NCI-H146 (cell line): Measurements from ENCODE around the gene SELENBP1.
A peak's percentile ranks its signal among the peaks of the same experiment; 100 is the strongest.

ENCODE experiments used
- DNase-seq: peaks from one replicate; lab custom pipeline; 2025; lab: John Stamatoyannopoulos, UW

Gene SELENBP1

DNA sequence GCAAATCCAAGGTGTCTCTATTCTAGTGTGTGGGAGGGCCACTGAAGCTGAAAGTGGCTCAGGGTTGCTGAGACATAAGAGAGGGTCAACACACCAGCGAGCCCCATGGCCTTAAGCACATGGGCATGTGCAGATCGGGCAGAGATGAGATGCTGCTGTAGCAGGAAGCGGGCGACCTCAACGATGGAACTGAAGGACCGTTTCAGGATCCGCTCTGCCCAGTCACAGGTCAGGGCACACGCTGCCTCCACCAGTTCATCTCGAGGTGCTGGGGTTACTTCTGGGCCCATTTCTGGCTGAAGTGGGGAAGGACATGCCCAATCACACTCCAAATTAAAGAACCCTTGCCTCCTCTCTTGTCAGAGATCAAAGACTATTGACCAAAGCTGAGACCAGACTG lies 28.9 kb downstream of the SELENBP1 start:
- DNase-seq: no peak

DNA sequence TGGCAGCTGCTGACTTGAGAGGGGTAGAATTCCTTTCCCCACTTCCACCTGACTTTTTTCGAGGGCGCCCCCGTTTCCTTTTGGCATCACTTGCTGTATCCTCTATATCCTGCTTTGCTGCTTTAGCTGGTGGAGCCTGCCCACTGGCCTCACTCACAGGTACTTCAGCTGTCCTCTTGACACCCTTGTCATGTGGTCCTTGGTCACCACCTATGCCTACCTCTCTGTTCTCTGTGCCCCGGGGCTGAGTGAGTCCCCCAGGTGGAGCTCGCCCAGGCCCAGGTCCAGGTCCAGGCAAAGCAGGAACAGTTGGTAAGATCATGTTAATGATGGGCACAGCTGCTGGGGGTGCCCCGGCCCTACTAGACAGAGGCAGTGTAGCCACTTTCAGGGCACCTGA lies 29.9 kb downstream of the SELENBP1 start:
- no peak for DNase-seq

DNA sequence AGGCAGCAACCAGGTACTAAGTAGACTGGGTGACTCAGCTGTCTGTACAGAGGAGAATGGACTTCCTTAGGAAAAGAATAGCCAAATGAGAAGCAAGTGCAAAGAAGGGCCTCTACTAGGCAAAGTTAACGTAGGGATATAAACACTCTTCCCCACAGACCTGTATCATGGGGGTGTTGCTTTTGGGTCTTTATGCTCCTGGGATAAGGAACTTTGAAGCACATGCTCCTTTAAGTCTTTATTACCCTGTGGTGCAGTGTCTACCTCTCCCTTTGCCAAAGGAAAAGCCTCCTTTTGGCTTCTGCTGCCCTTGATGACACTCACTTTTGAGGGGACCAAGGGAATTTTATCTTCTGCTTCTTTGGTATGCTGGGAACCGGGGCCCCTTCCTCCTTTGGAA lies 30.5 kb downstream of the SELENBP1 start:
- DNase-seq: no peak

DNA sequence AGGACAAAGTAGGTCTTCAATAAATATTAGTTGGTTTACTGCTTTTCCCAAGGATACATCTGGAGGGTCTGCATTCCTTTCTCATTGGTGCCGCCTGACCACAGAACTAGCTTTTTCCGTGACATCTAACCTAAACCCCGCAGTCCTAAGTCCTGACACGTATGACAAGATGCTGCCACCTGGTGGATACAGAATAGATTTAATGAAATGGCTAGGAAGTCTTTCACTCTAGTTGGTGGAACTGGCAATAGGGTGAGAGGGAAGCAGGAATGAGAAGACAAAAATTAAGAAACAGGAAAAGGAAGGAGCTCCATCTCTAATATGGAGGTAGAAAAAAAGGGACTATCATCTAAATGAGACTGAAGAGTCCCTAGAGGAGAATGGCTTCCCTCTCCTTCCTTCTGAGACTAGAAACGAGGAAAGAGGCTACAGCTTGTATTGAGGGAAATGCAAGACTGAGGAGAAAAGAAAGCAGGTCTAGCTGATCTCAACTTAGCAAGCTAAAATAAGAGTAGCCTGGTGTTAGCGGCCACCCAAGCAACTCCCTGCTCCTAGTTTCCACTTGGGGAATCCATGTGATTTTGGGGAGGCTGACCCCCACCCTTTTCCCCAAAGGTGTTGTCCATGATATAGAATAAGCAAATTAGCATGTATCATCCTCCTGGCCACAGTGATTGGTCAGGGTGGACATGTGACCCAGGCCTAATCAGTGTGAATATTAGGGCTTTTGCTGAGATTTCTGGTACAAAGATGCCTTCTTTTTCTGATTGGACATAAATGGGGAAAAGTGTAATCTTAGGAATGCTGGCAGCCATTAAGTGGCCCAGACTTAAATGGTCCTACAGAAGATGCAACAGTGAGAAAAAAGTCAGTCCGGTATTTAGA lies 31.4 kb downstream of the SELENBP1 start:
- peak; percentile 82 for DNase-seq

DNA sequence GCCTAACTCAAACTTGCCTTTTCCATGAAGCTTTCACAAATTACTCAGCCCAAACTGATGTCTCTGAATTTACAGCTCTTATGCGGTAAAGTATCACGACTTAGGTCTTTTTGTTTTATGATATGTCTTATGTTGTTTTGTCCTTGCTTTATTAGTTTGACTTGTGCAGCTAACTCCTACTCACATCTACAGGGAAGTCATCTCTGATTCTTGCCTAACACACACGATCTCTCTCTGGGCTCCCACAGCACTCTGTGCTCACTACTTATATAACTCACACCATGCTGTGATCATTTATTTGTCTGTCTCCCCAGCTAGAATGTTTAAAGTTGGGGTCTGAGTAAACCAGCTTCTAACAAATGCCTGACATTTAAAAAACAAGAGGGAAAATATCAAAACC lies 35.9 kb downstream of the SELENBP1 start:
- no peak for DNase-seq

DNA sequence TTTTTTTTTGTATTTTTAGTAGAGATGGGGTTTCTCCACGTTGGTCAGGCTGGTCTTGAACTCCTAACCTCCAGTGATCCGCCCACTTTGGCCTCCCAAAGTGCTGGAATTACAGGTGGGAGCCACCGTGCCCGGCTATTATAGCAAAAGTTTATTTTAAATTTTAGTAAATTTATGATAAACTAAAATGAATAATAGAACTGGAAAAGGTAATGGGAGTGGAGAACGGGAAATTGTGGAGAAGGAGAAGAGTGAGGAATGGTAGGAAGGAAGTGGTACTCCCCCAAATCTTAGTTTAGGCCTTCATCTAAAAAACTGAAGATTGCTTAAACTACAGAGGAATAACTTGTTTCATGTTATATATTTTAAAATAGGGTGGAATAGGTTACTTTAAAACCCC lies 37.7 kb downstream of the SELENBP1 start:
- no peak for DNase-seq

DNA sequence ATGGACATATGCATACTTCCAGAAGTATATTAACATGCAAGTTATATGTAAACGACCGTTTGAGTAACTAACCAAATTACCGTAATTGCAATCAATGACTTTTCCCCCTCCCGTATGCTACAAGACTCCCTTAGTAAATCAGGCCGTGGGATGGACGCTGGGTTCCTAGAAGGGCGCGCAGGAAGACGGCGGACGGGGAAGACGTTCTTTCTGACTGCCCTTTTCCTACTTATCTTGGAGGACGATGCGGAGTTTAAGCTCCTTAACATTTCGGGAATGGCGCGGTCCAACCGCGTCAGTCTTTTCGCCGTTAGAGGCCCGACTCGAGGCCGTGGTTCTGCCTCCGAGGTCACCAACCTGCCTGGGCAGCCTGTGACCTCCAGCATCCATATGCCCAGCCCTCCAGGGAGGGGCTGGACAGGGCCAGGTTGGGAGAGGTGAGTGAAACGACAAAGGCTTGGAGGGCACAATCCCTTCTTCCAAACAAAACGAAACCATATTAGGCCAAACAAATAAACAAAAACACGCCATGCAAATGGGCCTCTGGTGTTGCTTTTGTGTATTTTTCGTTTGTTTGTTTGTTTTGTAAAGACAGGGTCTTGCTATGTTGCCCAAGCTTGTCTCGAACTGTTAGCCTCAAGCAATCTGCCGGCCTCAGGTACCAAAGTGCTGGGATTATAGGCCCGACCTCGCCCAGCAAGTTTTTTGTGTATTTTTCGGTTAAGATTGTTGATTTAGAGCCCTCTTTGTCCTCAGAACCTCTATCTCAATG lies 44.4 kb downstream of the SELENBP1 start:
- DNase-seq: peak; percentile 61

DNA sequence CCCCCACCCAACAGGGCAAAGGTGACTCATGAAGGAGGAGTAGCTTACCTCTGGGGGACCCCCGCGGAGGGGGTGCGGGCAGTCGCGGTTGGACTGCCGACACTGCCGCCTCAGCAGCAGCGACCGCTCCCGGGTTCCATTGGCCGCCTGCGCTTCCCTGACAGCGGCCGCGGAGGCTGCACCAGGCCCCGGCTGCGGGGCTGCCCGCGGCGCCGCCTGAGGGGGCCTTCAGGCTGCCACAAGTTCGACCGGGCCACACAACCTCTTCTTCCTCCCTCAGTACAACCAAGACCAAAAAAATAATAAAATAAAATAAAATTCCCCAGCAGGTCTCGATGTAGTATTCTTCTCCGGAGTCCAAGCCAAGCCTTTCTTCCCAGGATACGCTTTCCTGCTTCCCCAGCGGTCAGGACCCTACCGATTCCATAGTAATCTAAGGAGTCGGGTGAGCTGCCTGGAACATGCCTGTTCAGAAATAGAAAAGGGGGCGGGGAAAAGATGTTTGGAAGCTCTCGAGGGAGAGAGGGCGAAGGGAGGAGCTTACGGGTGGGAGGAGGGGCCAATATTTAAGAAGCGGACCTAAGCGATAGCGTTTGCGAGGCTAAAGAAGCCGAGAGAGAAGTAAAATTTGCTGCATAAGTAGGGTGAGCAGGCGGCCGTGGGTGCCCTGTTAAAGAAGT lies 45.1 kb downstream of the SELENBP1 start, which contains the start of gene PI4KB:
Gene PI4KB (minus strand): TSS at position 194 of the 680 bp plus-strand sequence. CDS start 10,935 bp downstream, outside the sequence.
- DNase-seq: peak; percentile 99

DNA sequence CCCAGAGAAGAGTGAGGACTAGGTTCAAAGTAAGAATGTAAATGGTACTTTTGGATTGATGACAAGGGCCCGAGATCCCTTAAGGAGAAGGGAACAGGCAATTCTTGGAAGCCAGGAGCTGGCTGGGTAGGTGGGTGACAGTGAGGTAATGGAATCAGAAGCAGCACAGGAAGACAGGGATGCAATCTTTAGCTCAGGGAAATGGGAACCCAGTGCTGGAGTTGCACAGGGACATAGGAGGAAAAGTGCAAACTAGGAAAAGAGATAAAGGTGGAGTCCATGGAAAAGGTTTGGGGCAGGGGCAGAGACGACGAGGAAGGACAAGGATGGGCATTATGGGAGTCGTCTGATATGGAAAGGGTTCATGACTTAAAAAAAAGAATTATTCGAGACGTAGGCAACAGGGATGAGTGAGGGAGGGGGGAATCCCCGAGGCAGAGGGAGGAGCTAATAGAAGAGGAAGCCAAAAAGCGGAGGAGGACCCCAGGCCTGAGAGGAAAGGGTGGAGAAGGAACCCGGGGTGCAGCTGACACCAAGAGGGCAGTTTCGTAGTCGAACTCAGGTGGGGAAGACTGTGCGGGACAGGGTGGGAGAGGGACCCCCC lies 45.8 kb downstream of the SELENBP1 start:
- peak; percentile 58 for DNase-seq

DNA sequence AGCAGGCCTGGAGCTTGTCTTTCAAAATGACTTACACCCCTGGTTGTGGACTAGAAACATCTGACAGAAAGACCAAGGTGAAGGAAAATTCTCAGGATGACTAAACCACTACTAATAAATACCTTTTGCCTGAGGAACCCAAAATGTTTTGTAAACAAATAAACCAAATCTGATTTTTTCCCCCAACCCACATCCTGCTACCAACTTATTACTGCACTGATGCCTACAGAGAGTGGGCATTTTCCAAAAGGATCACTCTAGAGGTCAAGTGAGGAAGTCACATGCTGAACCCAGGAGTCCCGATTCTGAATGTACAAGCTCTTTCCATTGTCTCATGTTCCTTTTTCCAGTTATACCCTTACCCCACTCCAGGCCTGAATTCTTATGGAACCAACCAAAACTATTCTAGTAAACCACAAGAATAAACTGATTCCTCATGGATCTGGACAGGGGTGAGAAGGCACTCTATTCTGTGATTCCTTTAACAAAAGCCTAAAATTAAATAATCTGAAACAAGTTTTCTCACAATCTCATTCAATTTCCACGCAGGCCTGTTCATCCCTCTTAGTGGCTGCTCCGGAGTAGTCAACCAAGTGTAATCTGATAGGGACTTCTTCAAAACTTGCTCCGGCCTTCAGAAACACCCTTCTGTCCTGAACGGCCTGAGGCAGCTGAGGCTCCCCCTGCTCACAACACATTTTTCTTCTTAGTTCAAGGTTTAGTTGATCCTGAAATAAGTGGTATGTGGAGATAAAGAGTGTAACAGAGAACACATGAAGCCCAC lies 46.7 kb downstream of the SELENBP1 start:
- DNase-seq: no peak

DNA sequence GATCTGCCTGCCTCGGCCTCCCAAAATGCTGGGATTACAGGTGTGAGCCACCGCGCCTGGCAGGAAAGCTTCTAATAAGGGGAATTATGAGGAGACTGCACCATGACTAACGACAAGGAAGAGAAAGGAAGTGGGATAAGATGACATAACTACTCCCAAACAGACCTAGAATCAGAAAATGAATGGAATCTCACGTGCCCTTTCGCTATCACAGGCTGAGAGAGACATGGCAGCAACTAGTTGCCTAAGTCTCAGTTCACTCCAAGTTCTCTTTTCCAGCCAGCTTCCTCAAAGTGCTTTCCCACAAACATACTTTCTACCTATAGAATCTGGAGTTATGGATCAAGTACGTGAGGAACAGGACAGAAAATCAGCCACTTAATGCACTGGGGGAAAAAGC lies 47.3 kb downstream of the SELENBP1 start:
- DNase-seq: no peak

DNA sequence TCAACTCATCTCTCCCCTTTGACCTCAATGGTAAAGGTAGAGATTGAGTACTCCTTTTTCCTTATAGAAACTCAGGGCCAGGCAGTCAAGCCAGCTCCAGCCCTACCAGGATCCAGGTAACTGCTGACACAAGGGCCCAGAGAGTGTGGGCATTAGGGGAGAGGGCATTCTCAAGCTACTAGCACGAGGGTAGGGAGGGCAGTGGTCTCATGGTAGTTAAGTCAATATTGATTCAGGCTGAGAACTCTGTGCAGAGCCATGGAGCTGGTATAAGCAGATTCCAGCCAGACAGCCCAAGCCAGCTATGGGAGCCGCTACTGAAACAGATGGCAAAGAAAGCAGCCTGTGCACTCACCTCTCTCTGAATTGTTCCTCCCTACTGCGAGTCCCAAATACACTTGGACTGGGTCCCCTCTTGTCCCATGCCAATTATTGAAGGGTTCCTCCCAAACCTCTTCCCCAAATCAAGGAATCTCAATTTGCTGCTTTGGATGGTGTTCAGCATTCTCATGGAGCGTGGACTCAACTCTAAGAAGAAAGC lies 48.0 kb downstream of the SELENBP1 start:
- no peak for DNase-seq

DNA sequence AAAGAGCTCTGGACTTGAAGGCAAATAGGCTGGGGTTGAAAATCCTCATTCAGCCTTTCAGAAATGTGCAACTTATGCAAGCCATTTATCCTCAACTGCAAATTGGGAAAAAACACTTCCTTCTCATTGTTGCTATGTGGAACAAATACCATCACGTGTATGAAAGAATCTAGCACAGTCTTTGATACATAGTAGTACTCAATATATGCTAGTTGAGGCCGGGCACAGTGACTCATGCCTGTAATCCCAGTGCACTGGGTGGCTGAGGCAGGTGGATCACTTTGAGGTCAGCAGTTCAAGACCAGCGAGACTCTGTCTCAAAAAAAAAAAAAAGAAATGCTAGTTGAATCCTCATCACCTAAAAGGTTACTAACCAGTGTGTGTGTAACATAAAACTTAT lies 53.5 kb downstream of the SELENBP1 start:
- no peak for DNase-seq

DNA sequence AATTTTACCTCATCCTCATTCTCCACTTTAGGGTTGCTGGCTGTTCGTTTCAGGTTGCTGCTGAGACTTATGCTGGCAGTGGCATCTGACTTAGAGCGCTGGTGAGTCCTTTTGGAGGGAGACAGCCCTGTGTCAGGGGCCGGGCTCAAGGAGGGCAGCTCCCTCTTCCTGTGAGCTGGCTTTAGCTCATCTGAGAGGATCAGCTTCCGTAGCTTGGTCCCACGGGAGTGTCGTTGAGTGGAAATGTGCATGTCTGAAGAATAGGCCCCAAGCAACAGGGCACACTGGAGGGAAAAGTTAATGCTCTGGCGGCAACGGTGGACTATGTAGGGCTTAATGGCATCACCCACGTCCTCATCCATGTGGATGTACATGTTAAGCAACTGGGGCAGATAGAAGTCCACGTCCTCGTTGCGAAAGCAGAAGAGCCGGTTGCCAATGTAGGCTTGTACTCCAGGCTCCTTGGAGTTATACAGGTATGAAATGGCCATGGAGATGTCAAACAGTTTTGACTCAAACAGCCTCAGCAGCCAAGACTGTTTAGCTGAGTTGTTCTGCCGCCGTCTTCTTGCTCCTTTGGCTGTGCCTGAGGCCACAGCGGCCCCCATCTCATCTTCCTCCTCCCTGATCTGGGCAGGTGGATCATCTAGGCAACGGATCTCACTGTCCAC lies 56.8 kb downstream of the SELENBP1 start:
- no peak for DNase-seq
